GM23338 (cell line): Measurements from ENCODE around the gene RPL7A. TPM values are rescaled to one million over a fixed set of nuclear protein-coding genes. Genes with fewer than 3 reads are reported as not detected.

Experiments used
- ATAC-seq: fragments of 200-7000 bp; cut with Tn5 transposase; 3 replicates; pipeline ENCODE4 v1.9.1; 2020
- DNase-seq: peaks from one replicate; pipeline ENCODE4 v3.0.0-alpha.2; 2015; ENCODE audit warnings: low spot score
- H2AFZ ChIP-seq: fragments of 200-600 bp; sonication (generic); 2 replicates; pipeline ENCODE4 v1.8.0; 2016; ENCODE audit warnings: antibody characterized with exemption, mild to moderate bottlenecking, moderate library complexity
- H3F3A ChIP-seq: fragments of 200-600 bp; sonication (generic); replicated peaks from 2 replicates; pipeline ENCODE4 v1.8.0; 2017; ENCODE audit warnings: antibody characterized with exemption, mixed run types, low read depth
- H3K27ac ChIP-seq: fragments of 200-600 bp; sonication (generic); 2 replicates; pipeline ENCODE4 v1.6.1; 2016; ENCODE audit warnings: low read depth
- H3K27me3 ChIP-seq: fragments of 200-600 bp; sonication (generic); 2 replicates; pipeline ENCODE4 v1.8.0; 2016; ENCODE audit warnings: mild to moderate bottlenecking, mixed run types, moderate library complexity; ENCODE audit not compliant: insufficient read depth
- H3K36me3 ChIP-seq: fragments of 200-600 bp; sonication (generic); 2 replicates; pipeline ENCODE4 v1.8.0; 2016; ENCODE audit warnings: mild to moderate bottlenecking; ENCODE audit not compliant: insufficient read depth
- H3K4me1 ChIP-seq: fragments of 200-600 bp; sonication (generic); 2 replicates; pipeline ENCODE4 v1.8.0; 2016; ENCODE audit warnings: mild to moderate bottlenecking, moderate library complexity; ENCODE audit not compliant: insufficient read depth
- H3K4me2 ChIP-seq: fragments of 200-600 bp; sonication (generic); 2 replicates; pipeline ENCODE4 v1.7.1; 2017; ENCODE audit warnings: mixed run types
- H3K4me3 ChIP-seq: fragments of 200-600 bp; sonication (generic); 2 replicates; pipeline ENCODE4 v1.6.1; 2016; ENCODE audit warnings: mixed run types
- H3K79me2 ChIP-seq: fragments of 200-600 bp; sonication (generic); replicated peaks from 2 replicates; pipeline ENCODE4 v1.8.0; 2017; ENCODE audit warnings: mild to moderate bottlenecking; ENCODE audit not compliant: insufficient read depth
- H3K9me2 ChIP-seq: fragments of 200-600 bp; sonication (generic); 2 replicates; pipeline ENCODE4 v1.8.0; 2017; ENCODE audit not compliant: insufficient read depth
- H4K20me1 ChIP-seq: fragments of 200-600 bp; sonication (generic); replicated peaks from 2 replicates; pipeline ENCODE4 v1.8.0; 2017; ENCODE audit warnings: mild to moderate bottlenecking; ENCODE audit not compliant: insufficient read depth
- H3K27ac Mint-ChIP-seq: 2 replicates; pipeline ENCODE4 v1.8.0; 2020; ENCODE audit warnings: inconsistent platforms, mild to moderate bottlenecking, moderate library complexity, mixed read lengths
- H3K27me3 Mint-ChIP-seq: 3 replicates; pipeline ENCODE4 v1.8.0; 2022; ENCODE audit warnings: low read depth, mild to moderate bottlenecking, moderate library complexity, mixed read lengths, inconsistent platforms; ENCODE audit not compliant: insufficient read depth, poor library complexity
- H3K36me3 Mint-ChIP-seq: 3 replicates; pipeline ENCODE4 v1.8.0; 2021; ENCODE audit warnings: low read depth, mild to moderate bottlenecking, inconsistent platforms, moderate library complexity, mixed read lengths
- H3K4me1 Mint-ChIP-seq: 3 replicates; pipeline ENCODE4 v1.8.0; 2020; ENCODE audit warnings: mild to moderate bottlenecking, inconsistent platforms, mixed read lengths
- H3K4me3 Mint-ChIP-seq: 3 replicates; pipeline ENCODE4 v1.8.0; 2021; ENCODE audit warnings: moderate library complexity, mild to moderate bottlenecking, inconsistent platforms, mixed read lengths
- H3K9me3 Mint-ChIP-seq: 3 replicates; pipeline ENCODE4 v1.8.0; 2020; ENCODE audit warnings: moderate library complexity, mild to moderate bottlenecking, inconsistent platforms, mixed read lengths
- CREB1 ChIP-seq: fragments of 250-450 bp; sonication (Bioruptor Pico); IDR thresholded peaks from 2 replicates; pipeline ENCODE4 v1.5.0; 2020; ENCODE audit warnings: low read depth, mild to moderate bottlenecking, moderate library complexity
- CTCF ChIP-seq, 2 experiments: fragments of 200-600 bp in 1 of 2; sonication (generic) in 1 of 2; conservative IDR thresholded peaks; 2 replicates each; pipeline versions ENCODE4 v1.5.1 to v1.6.1; 2016 to 2017; ENCODE audit warnings: antibody characterized with exemption in 2 of 2, low read depth in 2 of 2, mild to moderate bottlenecking in 2 of 2, moderate library complexity in 1 of 2
- ETS1 ChIP-seq: IDR thresholded peaks from 2 replicates; pipeline ENCODE4 v1.6.1; 2016; ENCODE audit warnings: antibody characterized with exemption
- EZH2 ChIP-seq: fragments of 200-600 bp; sonication (generic); IDR thresholded peaks from one replicate; pipeline ENCODE4 v1.8.0; 2017; ENCODE audit warnings: antibody characterized with exemption, mild to moderate bottlenecking, low read depth; ENCODE audit not compliant: unreplicated experiment
- EZH2phosphoT487 ChIP-seq: fragments of 200-600 bp; sonication (generic); IDR thresholded peaks from one replicate; pipeline ENCODE4 v1.8.1; 2018; ENCODE audit warnings: antibody characterized with exemption; ENCODE audit not compliant: unreplicated experiment
- JUNB ChIP-seq: IDR thresholded peaks from one replicate; pipeline ENCODE4 v1.6.1; 2016; ENCODE audit warnings: antibody characterized with exemption; ENCODE audit not compliant: unreplicated experiment
- NANOG ChIP-seq: IDR thresholded peaks from 2 replicates; pipeline ENCODE4 v1.6.1; 2016; ENCODE audit warnings: antibody characterized with exemption, borderline replicate concordance
- POLR2AphosphoS5 ChIP-seq: IDR thresholded peaks from 2 replicates; pipeline ENCODE4 v1.6.1; 2016; ENCODE audit warnings: antibody characterized with exemption, low read depth
- STAT1 ChIP-seq: IDR thresholded peaks from one replicate; pipeline ENCODE4 v1.6.1; 2016; ENCODE audit warnings: antibody characterized with exemption; ENCODE audit not compliant: unreplicated experiment
- polyA plus RNA-seq: library from polyadenylated mRNA; unstranded; fragments of >200 nt; fragmentation: Nextera tagmentation; extraction: Ambion mirVana; gene quantifications from 2 replicates; pipeline ENCODE4 v1.2.1, GENCODE V29; 2016
- total RNA-seq: library from RNA; depleted of rRNA; stranded (reverse); fragments of >200 nt; shearing (Covaris generic); gene quantifications from 2 replicates; pipeline ENCODE4 v1.2.3, GENCODE V29; 2014

RPL7A gene
- total and polyA plus RNA-seq, 2 experiments from 2014 or later, result 1,644 to 2,020 TPM

GRCh38 chr9:133351526-133351907 lies 3.5 kb downstream of the RPL7A start (continued):
- TF ChIP-seq ETS1, result no peak
- no peak for TF ChIP-seq EZH2
- no peak for TF ChIP-seq JUNB
- no peak for TF ChIP-seq EZH2phosphoT487
- no peak for TF ChIP-seq CREB1 (CRISPR knock-in tag)

DNA sequence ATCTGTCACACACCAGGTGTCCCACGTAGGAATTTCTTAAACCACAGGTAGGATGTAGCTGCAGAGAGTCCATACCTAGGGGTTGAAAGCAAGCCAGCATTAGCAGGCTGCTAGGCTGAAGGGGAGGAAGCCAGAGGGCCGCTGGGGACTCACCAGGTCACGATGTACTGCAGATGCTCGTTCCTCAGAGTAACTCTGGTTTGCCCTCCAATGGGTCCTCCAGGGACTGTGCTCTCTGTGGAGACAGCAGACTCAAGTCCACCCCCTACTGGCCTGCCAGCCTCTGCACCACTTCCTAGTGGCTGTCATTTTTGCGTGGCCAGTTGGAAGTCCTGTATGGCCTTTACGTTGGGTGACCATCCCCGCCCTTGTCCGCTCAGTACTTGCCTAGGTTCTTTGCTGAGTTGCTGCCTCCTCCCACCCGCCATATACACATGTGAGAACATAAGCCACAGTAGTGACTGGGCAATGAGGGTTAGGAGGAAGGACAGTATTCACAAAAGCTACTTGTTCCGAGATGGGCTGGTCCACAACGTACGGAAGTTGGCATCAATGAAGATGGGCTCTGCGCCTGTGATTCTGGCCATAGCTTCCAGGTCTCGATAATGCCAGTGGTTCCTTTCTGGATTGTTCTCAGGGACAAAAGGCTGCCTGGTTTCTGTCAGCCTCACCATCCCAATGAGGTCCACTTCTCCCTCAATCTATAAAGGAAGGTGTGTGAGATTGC lies 4.1 kb downstream of the RPL7A start:
- Mint-ChIP-seq H3K4me3 (no peak overlapping the region), H3K9me3 (no peaks in the 10 kb centered on the region; the same call in 2 of the 3 replicates), H3K4me1 (peaks cover 17% of the 10 kb centered on the region), H3K27me3 (peaks cover 32% of the 10 kb centered on the region), H3K27ac (no peak overlapping the region), H3K36me3 (peaks cover 57% of the 10 kb centered on the region)
- H3K27ac ChIP-seq, result peak overlapping the region; percentile 96
- peaks cover 40% of the 10 kb centered on the region for H4K20me1 ChIP-seq
- H3K79me2 ChIP-seq, result peaks cover 39% of the 10 kb centered on the region
- H3K36me3 ChIP-seq, result peaks cover 39% of the 10 kb centered on the region
- no peaks in the 10 kb centered on the region for H3K27me3 ChIP-seq
- H3K4me2 ChIP-seq, result no peak overlapping the region
- peak; percentile 44 for ATAC-seq
- TF ChIP-seq CTCF (conservative IDR thresholded peaks at IDR 0.05; ENCODE audit: low read depth in 2 of 2) (peak; percentile 73 to 75), CREB1 (CRISPR knock-in tag) (0 out of 2 replicates have a peak, but pooled peaks have one; percentile 33), POLR2AphosphoS5 (peak; percentile 72), STAT1 (no peak)
- peaks cover 57% of the 10 kb centered on the region for H3F3A ChIP-seq
- H3K4me3 ChIP-seq, result no peak overlapping the region; the same call in 1 of the 2 replicates
- peak; percentile 91 for DNase-seq
- H2AFZ ChIP-seq, result no peak overlapping the region
- H3K9me2 ChIP-seq, result no peaks in the 10 kb centered on the region
- peaks cover 18% of the 10 kb centered on the region; the same call in 1 of the 2 replicates for H3K4me1 ChIP-seq

DNA sequence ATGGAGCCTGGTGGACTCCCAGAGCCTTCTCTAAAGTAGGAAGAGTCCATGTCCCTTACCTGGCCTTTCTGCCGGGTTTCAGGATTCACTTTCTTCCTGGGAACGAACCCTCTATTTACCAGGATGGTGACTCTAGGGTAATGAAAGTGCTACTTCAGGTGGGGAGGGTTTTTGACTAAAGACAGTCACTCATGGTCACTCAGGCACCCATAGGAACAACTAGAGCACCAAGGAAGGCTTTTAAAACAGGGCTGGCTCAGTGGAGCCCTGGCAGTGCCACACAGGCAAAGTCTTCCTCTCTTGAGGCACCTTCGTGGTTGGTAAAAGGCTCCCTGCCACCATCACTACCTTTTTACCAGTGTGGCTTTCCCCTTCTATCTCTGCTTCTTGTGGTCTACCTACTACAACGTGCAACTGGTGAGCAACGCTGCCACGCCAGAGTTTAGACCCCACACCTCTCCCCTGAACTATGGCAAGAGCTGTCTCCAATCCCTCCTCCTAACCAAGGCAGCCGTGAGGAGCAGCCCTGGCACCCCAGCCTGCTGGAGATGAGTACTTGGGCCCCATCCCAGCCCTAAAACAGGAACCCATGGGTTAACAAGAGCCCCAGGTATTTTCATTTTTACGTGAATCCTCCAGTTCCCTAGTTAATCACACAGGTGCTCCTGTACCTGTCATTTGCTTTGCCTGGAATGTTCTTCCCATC lies 4.8 kb downstream of the RPL7A start:
- Histone ChIP-seq H3K4me3 (no peak overlapping the region), H3K36me3 (peaks cover 39% of the 10 kb centered on the region), H3K4me1 (peaks cover 24% of the 10 kb centered on the region; the same call in 1 of the 2 replicates), H2AFZ (no peak overlapping the region), H3K27ac (peak overlapping the region; percentile 66), H3F3A (peaks cover 57% of the 10 kb centered on the region), H3K27me3 (no peaks in the 10 kb centered on the region), H3K4me2 (no peak overlapping the region), H3K79me2 (peaks cover 41% of the 10 kb centered on the region), H4K20me1 (peaks cover 43% of the 10 kb centered on the region), H3K9me2 (no peaks in the 10 kb centered on the region)
- Mint-ChIP-seq H3K36me3 (peaks cover 62% of the 10 kb centered on the region), H3K27ac (peak overlapping the region; percentile 73; the same call in 1 of the 2 replicates), H3K4me3 (peak overlapping the region; percentile 24; the same call in 1 of the 3 replicates), H3K4me1 (peaks cover 23% of the 10 kb centered on the region), H3K27me3 (peaks cover 34% of the 10 kb centered on the region), H3K9me3 (no peaks in the 10 kb centered on the region; the same call in 2 of the 3 replicates)
- DNase-seq (no peak), ATAC-seq (no peak)
- TF ChIP-seq NANOG (no peak), JUNB (no peak), ETS1 (no peak), CREB1 (CRISPR knock-in tag) (no peak), CTCF (conservative IDR thresholded peaks at IDR 0.05; ENCODE audit: low read depth in 2 of 2) (no peak), EZH2phosphoT487 (no peak), EZH2 (no peak)
